Measurements from ENCODE around the gene LBHD2. TPM values are rescaled to one million over a fixed set of nuclear protein-coding genes. Genes with fewer than 3 reads are reported as not detected.
"Not testable (repeated sequence)": the region's sequence is repeated elsewhere in the genome, so short reads cannot be mapped to it uniquely, and the experiment has no call there.

The LBHD2 gene
- total RNA-seq, 5 donors from 2014 or later (not counting 1 experiment from before 2014, with no cell fraction given) = not detected

DNA sequence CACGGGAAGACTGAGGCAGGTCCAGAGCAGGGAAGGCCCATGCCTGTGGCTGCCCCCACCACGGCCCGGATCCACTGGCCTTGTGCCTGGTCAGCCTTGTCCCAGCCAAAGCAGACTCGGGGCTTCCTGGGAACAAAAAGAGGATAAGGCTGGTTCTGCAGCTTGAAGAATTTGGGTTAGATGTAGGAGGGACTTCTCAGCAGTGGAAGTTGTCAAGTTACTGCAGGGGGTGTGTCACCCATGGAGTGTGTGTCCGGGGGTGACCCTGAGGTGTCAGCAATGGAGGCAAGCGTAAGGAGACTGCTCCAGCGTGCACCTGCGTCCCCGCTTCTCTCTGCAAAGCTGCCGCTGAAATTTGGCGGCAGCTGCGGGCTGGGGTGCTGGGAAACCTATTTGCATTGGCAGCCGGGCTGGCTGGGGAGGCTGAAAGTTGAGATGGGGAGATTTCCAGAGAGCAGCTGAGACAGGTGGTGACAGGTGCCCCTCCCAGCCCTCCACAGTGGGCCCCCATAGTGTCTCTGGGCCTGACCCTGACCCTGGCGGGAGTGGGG is 26.7 kb downstream of the LBHD2 start:
- H3K9me3 ChIP-seq = no peaks in the 10 kb centered on the region
- ATAC-seq (replicated peaks in 1 of 4) = no peak
- WGBS (ENCODE audit: insufficient coverage) = 78% methylated on average over 11 of the region's 14 CpGs
- peaks cover 0 to 4% of the 10 kb centered on the region in 2 experiments for H3K4me1 ChIP-seq (ENCODE audit: control insufficient read depth in 1 of 2, extremely low read depth in 1 of 2, insufficient read depth in 2 of 2, low read length in 2 of 2)
- Mint-ChIP-seq H3K4me1 (peaks cover 5 to 8% (median 6%) of the 10 kb centered on the region in 3 donors), H3K27me3 (peaks cover 4 to 18% of the 10 kb centered on the region in 2 donors), H3K27ac (no peak overlapping the region), H3K9me3 (no peaks in the 10 kb centered on the region), H3K36me3 (no peaks in the 10 kb centered on the region), H3K4me3 (no peak overlapping the region)
- no peak overlapping the region for H3K4me3 ChIP-seq (ENCODE audit: control insufficient read depth in 1 of 2, extremely low read depth in 1 of 2, low read length in 1 of 2)
- ChIA-PET CTCF (no interaction called here), POLR2A (no interaction called here)
- no peaks in the 10 kb centered on the region for H3K36me3 ChIP-seq (ENCODE audit: control insufficient read depth in 2 of 2, extremely low read depth in 1 of 2, insufficient read depth in 1 of 2, low read length in 1 of 2)
- H3K27ac ChIP-seq (ENCODE audit: low read length) = no peak overlapping the region
- DNase-seq = no peak
- peaks cover 0 to 55% of the 10 kb centered on the region in 2 experiments for H3K27me3 ChIP-seq (replicated peaks in 1 of 2; ENCODE audit: control insufficient read depth in 2 of 2, extremely low read depth in 1 of 2, insufficient read depth in 2 of 2, low read length in 1 of 2)

DNA sequence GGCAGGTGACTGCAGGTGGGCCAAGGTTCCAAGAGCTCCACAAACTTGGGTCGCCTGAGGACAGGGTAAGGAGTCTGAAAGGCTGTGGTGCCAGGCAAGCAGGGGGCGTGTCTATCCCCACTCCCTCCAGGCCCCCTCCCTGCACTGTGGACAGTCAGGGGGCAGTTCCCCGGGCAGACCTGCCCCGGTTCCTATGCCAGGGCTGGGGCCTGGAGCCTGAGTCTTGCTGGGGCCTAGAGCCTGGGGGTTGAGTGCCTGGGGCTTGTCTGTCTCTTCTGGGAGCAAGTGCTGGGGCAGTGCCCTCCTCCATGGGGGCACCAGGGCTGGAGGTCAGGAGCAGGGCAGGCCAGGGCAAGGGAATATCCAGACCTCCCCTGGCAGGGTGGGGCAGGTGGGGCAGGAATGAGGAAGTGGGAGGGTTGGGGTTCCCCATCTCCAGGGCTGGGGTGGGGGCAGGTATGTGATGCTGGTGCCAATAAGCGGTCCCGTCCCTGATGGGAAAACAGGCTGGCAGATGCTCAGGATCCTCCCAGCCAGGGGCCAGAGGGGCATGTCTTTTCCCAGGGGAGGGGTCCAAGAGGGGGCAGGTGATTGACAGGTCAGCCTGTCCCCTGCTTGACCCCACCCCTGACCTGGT is 27.3 kb downstream of the LBHD2 start:
- no peak overlapping the region for H3K4me3 ChIP-seq (ENCODE audit: control insufficient read depth in 1 of 2, extremely low read depth in 1 of 2, low read length in 1 of 2)
- Mint-ChIP-seq H3K27me3 (peaks cover 4 to 16% of the 10 kb centered on the region in 2 donors), H3K4me3 (no peak overlapping the region), H3K27ac (no peak overlapping the region), H3K9me3 (no peaks in the 10 kb centered on the region), H3K36me3 (no peaks in the 10 kb centered on the region), H3K4me1 (peaks cover 4 to 9% (median 6%) of the 10 kb centered on the region in 3 donors)
- WGBS (ENCODE audit: insufficient coverage) = 100% methylated on average over 1 of the region's 6 CpGs
- H3K27me3 ChIP-seq (replicated peaks in 1 of 2; ENCODE audit: control insufficient read depth in 2 of 2, extremely low read depth in 1 of 2, insufficient read depth in 2 of 2, low read length in 1 of 2) = peaks cover 0 to 51% of the 10 kb centered on the region in 2 experiments
- no peaks in the 10 kb centered on the region for H3K9me3 ChIP-seq
- no peaks in the 10 kb centered on the region for H3K36me3 ChIP-seq (ENCODE audit: control insufficient read depth in 2 of 2, extremely low read depth in 1 of 2, insufficient read depth in 1 of 2, low read length in 1 of 2)
- H3K27ac ChIP-seq (ENCODE audit: low read length) = no peak overlapping the region
- ChIA-PET POLR2A (no interaction called here), CTCF (interaction anchor here in 1 of 2 donors (0.6 kb wide), 1 partner anchor 60 kb away, joined by 3 read pairs; no protein-coding TSS in a partner anchor)
- ATAC-seq (replicated peaks in 1 of 4) (no peak), DNase-seq (no peak)
- H3K4me1 ChIP-seq (ENCODE audit: control insufficient read depth in 1 of 2, extremely low read depth in 1 of 2, insufficient read depth in 2 of 2, low read length in 2 of 2) = peaks cover 0 to 4% of the 10 kb centered on the region in 2 experiments

DNA sequence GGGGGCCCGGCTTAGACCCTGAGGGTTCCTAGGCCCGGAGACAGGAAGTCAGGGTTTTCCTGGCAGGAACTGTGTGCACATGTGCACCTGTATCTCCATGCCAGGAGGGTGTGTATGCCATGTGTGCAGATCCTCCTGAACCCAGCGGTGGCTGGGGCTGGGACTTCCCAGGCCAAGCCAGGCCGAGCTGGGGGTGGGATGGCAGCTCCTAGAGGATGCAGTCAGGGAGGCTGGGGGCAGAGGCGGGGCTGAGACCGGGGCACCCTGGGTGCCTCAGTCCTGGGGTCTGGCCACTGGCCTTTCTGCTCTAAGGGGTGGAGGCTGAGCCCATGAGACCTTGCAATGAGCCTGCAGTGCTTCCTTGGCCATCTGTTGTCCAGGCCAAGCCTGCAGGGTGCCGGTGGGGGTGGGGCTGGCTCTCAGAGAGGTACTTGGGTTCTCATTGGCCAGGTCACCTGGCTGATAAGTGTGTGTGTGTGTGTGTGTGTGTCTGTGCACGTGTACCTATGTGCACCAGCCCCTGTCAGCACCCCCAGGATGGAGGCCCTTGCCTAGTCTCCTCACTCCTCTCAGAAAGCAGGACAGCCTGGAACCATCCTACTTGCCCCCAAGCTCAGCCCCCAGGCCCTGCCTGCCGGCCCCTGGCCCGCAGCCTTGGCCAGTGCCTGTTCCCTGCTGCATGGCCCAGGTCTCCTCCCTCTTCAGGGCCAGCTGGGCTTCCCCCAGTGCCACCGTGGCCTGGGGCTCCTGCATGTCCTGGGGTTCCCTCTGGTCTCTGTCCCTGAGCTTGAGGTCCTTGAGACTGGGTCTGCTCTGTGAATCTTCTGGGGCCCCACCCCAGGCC is 28.6 kb downstream of the LBHD2 start:
- 47% methylated on average over 10 of the region's 11 CpGs for WGBS (ENCODE audit: insufficient coverage)
- no peak overlapping the region for H3K27ac Mint-ChIP-seq
- no peak overlapping the region for H3K4me3 Mint-ChIP-seq
- H3K27ac ChIP-seq (ENCODE audit: low read length) = no peak overlapping the region
- no peaks in the 10 kb centered on the region for H3K9me3 Mint-ChIP-seq
- peaks cover 0 to 38% of the 10 kb centered on the region in 2 experiments for H3K27me3 ChIP-seq (replicated peaks in 1 of 2; ENCODE audit: control insufficient read depth in 2 of 2, extremely low read depth in 1 of 2, insufficient read depth in 2 of 2, low read length in 1 of 2)
- H3K36me3 ChIP-seq (ENCODE audit: control insufficient read depth in 2 of 2, extremely low read depth in 1 of 2, insufficient read depth in 1 of 2, low read length in 1 of 2) = no peaks in the 10 kb centered on the region
- H3K9me3 ChIP-seq = no peaks in the 10 kb centered on the region
- POLR2A ChIA-PET = no interaction called here
- peaks cover 4 to 9% (median 6%) of the 10 kb centered on the region in 3 donors for H3K4me1 Mint-ChIP-seq
- no peaks in the 10 kb centered on the region for H3K36me3 Mint-ChIP-seq
- peaks cover 0 to 12% of the 10 kb centered on the region in 2 donors for H3K27me3 Mint-ChIP-seq
- CTCF ChIA-PET = no interaction called here
- no peak for DNase-seq
- ATAC-seq (replicated peaks in 1 of 4) = peak in 1 of 4 experiments; percentile 18
- peaks cover 0 to 4% of the 10 kb centered on the region in 2 experiments for H3K4me1 ChIP-seq (ENCODE audit: control insufficient read depth in 1 of 2, extremely low read depth in 1 of 2, insufficient read depth in 2 of 2, low read length in 2 of 2)
- no peak overlapping the region for H3K4me3 ChIP-seq (ENCODE audit: control insufficient read depth in 1 of 2, extremely low read depth in 1 of 2, low read length in 1 of 2)

DNA sequence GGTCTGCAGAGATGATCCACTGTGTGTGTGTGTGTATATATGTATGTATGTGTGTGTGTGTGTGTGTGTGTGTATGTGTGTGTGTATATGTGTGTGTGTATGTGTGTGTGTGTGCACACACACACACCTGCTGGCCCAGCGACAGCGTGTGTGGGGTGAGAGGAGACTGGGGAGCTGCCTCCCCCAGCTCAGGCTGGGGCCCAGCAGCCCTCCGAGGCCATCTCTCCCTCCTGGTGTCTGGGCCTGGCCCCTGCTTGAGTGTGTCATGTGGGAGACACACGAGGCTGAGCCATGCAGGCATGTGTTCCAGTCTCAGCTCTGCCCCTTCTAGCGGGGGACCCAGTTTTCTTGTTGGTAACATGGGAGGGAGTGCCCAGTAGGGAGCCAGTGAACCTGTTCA is 29.3 kb downstream of the LBHD2 start:
- Mint-ChIP-seq H3K4me3 (no peak overlapping the region), H3K36me3 (no peaks in the 10 kb centered on the region), H3K27me3 (peaks cover 0 to 11% of the 10 kb centered on the region in 2 donors), H3K9me3 (no peaks in the 10 kb centered on the region), H3K27ac (no peak overlapping the region), H3K4me1 (peaks cover 4 to 9% (median 6%) of the 10 kb centered on the region in 3 donors)
- no peaks in the 10 kb centered on the region for H3K36me3 ChIP-seq (ENCODE audit: control insufficient read depth in 2 of 2, extremely low read depth in 1 of 2, insufficient read depth in 1 of 2, low read length in 1 of 2)
- no peak for DNase-seq
- ChIA-PET CTCF (no interaction called here), POLR2A (no interaction called here)
- H3K27me3 ChIP-seq (replicated peaks in 1 of 2; ENCODE audit: control insufficient read depth in 2 of 2, extremely low read depth in 1 of 2, insufficient read depth in 2 of 2, low read length in 1 of 2) = peaks cover 0 to 35% of the 10 kb centered on the region in 2 experiments
- ATAC-seq (replicated peaks in 1 of 4) = no peak
- no peak overlapping the region for H3K4me3 ChIP-seq (ENCODE audit: control insufficient read depth in 1 of 2, extremely low read depth in 1 of 2, low read length in 1 of 2)
- 61% methylated on average over 4 of the region's 5 CpGs for WGBS (ENCODE audit: insufficient coverage)
- no peaks in the 10 kb centered on the region for H3K9me3 ChIP-seq
- H3K4me1 ChIP-seq (ENCODE audit: control insufficient read depth in 1 of 2, extremely low read depth in 1 of 2, insufficient read depth in 2 of 2, low read length in 2 of 2) = peaks cover 0 to 4% of the 10 kb centered on the region in 2 experiments
- H3K27ac ChIP-seq (ENCODE audit: low read length) = no peak overlapping the region

DNA sequence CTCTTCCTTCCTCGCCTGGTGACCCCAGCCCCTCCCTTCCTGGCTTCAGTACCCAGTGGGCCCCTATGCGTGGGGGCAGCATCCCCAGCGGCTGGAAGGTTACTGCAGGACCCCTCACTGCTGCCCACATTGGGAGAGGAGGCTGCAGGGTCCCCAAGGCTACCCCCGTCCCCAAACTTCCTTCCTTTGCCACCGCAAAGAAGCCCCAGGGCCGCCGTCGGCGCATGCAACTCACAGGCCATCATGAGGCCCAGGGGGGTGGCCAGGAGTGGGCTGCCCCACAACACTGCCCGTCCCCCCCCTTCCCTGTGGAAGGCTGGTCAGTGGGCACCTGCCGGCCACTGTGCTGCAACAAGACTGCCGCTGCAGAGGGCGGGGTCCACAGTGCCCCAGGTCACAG is 29.8 kb downstream of the LBHD2 start:
- Mint-ChIP-seq H3K36me3 (no peaks in the 10 kb centered on the region), H3K9me3 (no peaks in the 10 kb centered on the region), H3K27ac (no peak overlapping the region), H3K4me3 (no peak overlapping the region), H3K27me3 (peaks cover 0 to 11% of the 10 kb centered on the region in 2 donors), H3K4me1 (peaks cover 4 to 9% (median 6%) of the 10 kb centered on the region in 3 donors)
- Histone ChIP-seq H3K4me3 (ENCODE audit: control insufficient read depth in 1 of 2, extremely low read depth in 1 of 2, low read length in 1 of 2) (no peak overlapping the region), H3K36me3 (ENCODE audit: control insufficient read depth in 2 of 2, extremely low read depth in 1 of 2, insufficient read depth in 1 of 2, low read length in 1 of 2) (no peaks in the 10 kb centered on the region), H3K27ac (ENCODE audit: low read length) (no peak overlapping the region), H3K9me3 (no peaks in the 10 kb centered on the region), H3K27me3 (replicated peaks in 1 of 2; ENCODE audit: control insufficient read depth in 2 of 2, extremely low read depth in 1 of 2, insufficient read depth in 2 of 2, low read length in 1 of 2) (peaks cover 0 to 35% of the 10 kb centered on the region in 2 experiments), H3K4me1 (ENCODE audit: control insufficient read depth in 1 of 2, extremely low read depth in 1 of 2, insufficient read depth in 2 of 2, low read length in 2 of 2) (peaks cover 0 to 4% of the 10 kb centered on the region in 2 experiments)
- ATAC-seq (replicated peaks in 1 of 4) (no peak), DNase-seq (no peak)
- CTCF ChIA-PET = no interaction called here
- WGBS (ENCODE audit: insufficient coverage) = 84% methylated on average over 8 of the region's 13 CpGs
- POLR2A ChIA-PET = no interaction called here

DNA sequence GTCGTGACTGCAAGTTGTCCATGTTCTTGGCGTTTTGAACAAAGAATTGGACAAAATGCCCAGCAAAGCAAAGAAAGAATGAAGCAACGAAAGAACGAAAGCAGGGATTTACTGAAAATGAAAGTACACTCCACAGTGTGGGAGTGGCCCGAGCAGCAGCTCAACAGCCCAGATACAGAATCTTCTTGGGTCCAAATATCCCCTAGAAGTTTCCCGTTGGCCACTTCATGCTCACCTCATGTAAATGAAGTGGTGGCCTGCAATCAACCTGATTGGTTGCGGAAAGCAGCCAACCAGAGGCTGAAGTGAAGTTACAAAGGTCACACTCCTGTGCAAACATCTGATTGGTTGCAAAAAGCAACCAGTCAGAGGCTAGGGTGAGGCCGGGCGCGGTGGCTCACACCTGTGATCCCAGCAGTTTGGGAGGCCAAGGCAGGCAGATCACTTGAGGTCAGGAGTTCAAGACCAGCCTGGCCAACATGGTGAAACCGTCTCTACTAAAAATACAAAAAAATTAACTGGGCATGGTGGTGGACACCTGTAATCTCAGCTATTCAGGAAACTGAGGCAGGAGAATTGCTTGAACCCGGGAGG is 31.2 kb downstream of the LBHD2 start:
- Mint-ChIP-seq H3K4me3 (peak overlapping the region; percentile 15 to 57 (median 22)), H3K27me3 (peaks cover 6 to 18% of the 10 kb centered on the region in 2 donors)
- H3K27me3 ChIP-seq (replicated peaks in 1 of 2; ENCODE audit: control insufficient read depth in 2 of 2, extremely low read depth in 1 of 2, insufficient read depth in 2 of 2, low read length in 1 of 2) = peaks cover 0 to 35% of the 10 kb centered on the region in 2 experiments
- H3K9me3 Mint-ChIP-seq; DNase-seq; H3K4me3 ChIP-seq (ENCODE audit: control insufficient read depth in 1 of 2, extremely low read depth in 1 of 2, low read length in 1 of 2); H3K36me3 ChIP-seq (ENCODE audit: control insufficient read depth in 2 of 2, extremely low read depth in 1 of 2, insufficient read depth in 1 of 2, low read length in 1 of 2); POLR2A ChIA-PET; H3K27ac ChIP-seq (ENCODE audit: low read length); H3K4me1 Mint-ChIP-seq; CTCF ChIA-PET; H3K27ac Mint-ChIP-seq; ATAC-seq (replicated peaks in 1 of 4); H3K36me3 Mint-ChIP-seq; H3K4me1 ChIP-seq (ENCODE audit: control insufficient read depth in 1 of 2, extremely low read depth in 1 of 2, insufficient read depth in 2 of 2, low read length in 2 of 2); H3K9me3 ChIP-seq: not testable (repeated sequence)
- WGBS (ENCODE audit: insufficient coverage) = 62% methylated on average over 11 of the region's 12 CpGs
